ENCODE data around the gene RAI1.

The RAI1 gene

DNA sequence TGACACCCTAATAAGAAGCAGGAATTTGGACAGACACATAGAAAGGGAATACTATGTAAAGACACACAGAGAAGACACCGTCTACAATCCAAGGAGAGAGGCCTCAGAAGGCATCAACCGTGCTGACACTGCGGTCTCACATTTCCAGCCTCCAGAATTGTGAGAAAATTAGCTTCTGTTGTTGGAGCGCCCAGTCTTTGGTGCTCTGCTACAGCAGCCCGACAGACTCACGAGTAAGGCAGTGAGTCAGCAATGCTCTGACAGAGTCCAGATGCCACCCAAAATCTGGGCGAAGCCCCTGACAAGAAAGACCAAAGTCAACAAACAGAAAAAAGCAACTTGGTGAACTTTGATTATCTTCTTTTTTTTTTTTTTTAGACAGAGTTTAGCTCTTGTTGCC, 32.5 kb upstream of the RAI1 start:
- Mint-ChIP-seq H3K36me3 (ENCODE audit: insufficient read depth) (no peaks in the 10 kb centered on the region), H3K4me3 (no peak overlapping the region), H3K27me3 (no peaks in the 10 kb centered on the region), H3K4me1 (no peaks in the 10 kb centered on the region), H3K27ac (ENCODE audit: low read depth) (no peak overlapping the region), H3K9me3 (no peaks in the 10 kb centered on the region)
- DNase-seq (ENCODE audit: low spot score in 2 of 2) (no peak), ATAC-seq (replicated peaks; ENCODE audit: extremely low read depth, poor library complexity, severe bottlenecking) (no peak)

DNA sequence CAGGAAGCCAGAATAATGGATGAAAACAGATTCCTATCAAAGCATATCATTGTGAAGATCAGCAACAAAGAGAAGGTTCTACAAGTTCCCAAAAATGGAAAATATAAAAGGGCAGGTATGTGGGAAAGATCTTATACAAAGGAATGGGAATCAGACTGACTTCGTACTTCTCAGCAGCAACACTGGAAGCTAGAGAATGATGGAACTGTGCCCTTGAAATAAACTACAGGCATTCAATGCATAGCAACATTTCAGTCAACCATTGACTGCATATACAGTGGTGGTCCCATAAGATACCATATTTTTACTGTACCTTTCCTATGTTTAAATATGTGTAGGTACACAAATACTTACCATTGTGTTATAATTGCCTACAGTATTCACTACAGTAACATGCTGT, 30.3 kb upstream of the RAI1 start:
- no peaks in the 10 kb centered on the region for H3K4me1 Mint-ChIP-seq
- no peaks in the 10 kb centered on the region for H3K36me3 Mint-ChIP-seq (ENCODE audit: insufficient read depth)
- H3K27ac Mint-ChIP-seq (ENCODE audit: low read depth), result no peak overlapping the region
- no peaks in the 10 kb centered on the region for H3K27me3 Mint-ChIP-seq
- no peak for DNase-seq (ENCODE audit: low spot score in 2 of 2)
- ATAC-seq (replicated peaks; ENCODE audit: extremely low read depth, poor library complexity, severe bottlenecking), result no peak
- no peak overlapping the region for H3K4me3 Mint-ChIP-seq
- no peaks in the 10 kb centered on the region for H3K9me3 Mint-ChIP-seq

DNA sequence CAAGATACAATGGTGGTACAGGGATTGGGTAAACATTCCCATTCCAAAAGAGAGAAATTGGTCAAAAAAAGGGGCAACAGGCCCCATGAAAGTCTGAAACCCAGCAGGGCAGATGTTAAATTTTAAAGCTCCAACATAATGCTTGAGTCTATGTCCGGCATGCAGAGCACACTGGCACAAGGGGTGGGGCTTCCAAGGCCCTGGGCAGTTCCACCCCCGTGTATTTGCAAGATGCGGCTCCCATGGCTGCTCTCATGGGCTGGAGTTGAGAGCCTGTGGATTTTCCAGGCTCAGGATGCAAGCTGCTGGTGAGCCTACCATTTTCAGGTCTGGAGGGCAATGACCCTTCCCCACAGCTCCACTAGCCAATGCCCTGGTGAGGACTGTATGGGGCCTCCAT, 27.9 kb upstream of the RAI1 start:
- H3K4me3 Mint-ChIP-seq, result no peak overlapping the region
- ATAC-seq (replicated peaks; ENCODE audit: extremely low read depth, poor library complexity, severe bottlenecking), result no peak
- H3K36me3 Mint-ChIP-seq (ENCODE audit: insufficient read depth), result no peaks in the 10 kb centered on the region
- no peaks in the 10 kb centered on the region for H3K27me3 Mint-ChIP-seq
- DNase-seq (ENCODE audit: low spot score in 2 of 2), result no peak
- H3K27ac Mint-ChIP-seq (ENCODE audit: low read depth), result no peak overlapping the region
- no peaks in the 10 kb centered on the region for H3K4me1 Mint-ChIP-seq
- no peaks in the 10 kb centered on the region for H3K9me3 Mint-ChIP-seq

DNA sequence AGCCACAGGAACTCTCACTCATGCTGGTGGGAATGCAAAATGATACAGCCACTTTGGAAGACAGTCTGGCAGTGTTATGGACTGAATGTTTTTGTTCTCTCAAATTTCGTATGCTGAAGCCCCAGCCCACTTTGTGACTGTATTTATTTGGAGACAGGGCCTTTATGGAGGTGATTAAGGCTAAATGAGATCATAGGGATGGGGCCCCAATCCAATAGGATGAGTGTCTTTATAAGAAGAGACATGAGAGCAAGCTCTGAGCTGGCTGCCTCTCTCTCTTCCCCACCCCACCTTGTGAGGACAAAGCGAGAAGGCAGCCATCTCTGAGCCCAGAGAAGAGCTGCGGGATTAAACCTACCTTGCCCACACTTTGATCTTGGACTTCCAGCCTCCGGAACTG, 21.9 kb upstream of the RAI1 start:
- Mint-ChIP-seq H3K4me3 (no peak overlapping the region), H3K9me3 (peaks cover 10% of the 10 kb centered on the region), H3K27me3 (no peaks in the 10 kb centered on the region), H3K27ac (ENCODE audit: low read depth) (no peak overlapping the region), H3K4me1 (peaks cover 15% of the 10 kb centered on the region), H3K36me3 (ENCODE audit: insufficient read depth) (peaks cover 6% of the 10 kb centered on the region)
- ATAC-seq (replicated peaks; ENCODE audit: extremely low read depth, poor library complexity, severe bottlenecking), result no peak
- no peak for DNase-seq (ENCODE audit: low spot score in 2 of 2)

DNA sequence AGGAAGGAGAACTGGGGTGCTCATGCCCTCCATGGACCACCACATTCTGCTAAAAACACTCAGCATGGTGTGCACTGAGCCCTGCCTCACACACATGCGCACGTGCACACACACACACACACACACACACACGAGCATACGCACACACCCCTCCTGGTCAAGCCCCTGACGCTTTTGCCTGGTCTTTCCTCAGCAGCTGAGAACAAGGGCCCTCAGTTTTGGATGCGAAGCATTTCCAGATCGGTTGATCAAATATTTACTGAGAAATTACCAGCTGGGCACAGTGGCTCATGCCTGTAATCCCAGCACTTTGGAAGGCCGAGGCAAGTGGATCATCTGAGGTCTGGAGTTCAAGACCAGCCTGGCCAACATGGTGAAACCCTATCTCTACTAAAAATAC, 20.1 kb upstream of the RAI1 start:
- ATAC-seq (replicated peaks; ENCODE audit: extremely low read depth, poor library complexity, severe bottlenecking), result no peak
- Mint-ChIP-seq H3K36me3 (ENCODE audit: insufficient read depth) (peaks cover 6% of the 10 kb centered on the region), H3K4me3 (no peak overlapping the region), H3K4me1 (peaks cover 15% of the 10 kb centered on the region), H3K27ac (ENCODE audit: low read depth) (peak overlapping the region; percentile 57), H3K27me3 (no peaks in the 10 kb centered on the region), H3K9me3 (peaks cover 10% of the 10 kb centered on the region)
- DNase-seq (ENCODE audit: low spot score in 2 of 2), result no peak

DNA sequence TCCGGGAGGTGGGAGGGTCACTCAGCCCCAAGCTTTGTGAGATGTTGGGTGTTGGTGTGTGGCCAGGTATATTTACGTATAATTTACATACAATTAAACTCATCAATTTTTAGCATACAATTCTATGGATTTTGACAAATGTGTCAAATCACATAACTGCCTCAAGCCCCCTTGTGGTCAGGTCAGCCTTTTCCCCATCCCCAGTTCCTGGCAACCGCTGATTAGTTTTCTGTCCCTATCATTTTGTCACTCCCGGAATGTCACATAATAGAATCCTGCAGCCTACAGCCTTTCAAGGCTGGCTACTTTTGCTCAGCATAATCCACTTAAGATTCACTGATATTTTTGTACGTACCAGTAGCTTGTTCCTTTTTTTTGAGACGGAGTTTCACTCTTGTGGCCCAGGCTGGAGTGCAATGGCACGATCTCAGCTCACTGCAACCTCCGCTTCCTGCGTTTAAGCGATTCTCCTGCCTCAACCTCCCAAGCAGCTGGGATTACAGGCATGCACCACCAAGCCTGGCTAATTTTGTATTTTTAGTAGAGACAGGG, 19.3 kb upstream of the RAI1 start:
- no peak for DNase-seq (ENCODE audit: low spot score in 2 of 2)
- peaks cover 10% of the 10 kb centered on the region for H3K9me3 Mint-ChIP-seq
- peak overlapping the region; percentile 86 for H3K27ac Mint-ChIP-seq (ENCODE audit: low read depth)
- H3K27me3 Mint-ChIP-seq, result no peaks in the 10 kb centered on the region
- H3K4me3 Mint-ChIP-seq, result no peak overlapping the region
- peaks cover 15% of the 10 kb centered on the region for H3K4me1 Mint-ChIP-seq
- ATAC-seq (replicated peaks; ENCODE audit: extremely low read depth, poor library complexity, severe bottlenecking), result no peak
- peaks cover 6% of the 10 kb centered on the region for H3K36me3 Mint-ChIP-seq (ENCODE audit: insufficient read depth)

DNA sequence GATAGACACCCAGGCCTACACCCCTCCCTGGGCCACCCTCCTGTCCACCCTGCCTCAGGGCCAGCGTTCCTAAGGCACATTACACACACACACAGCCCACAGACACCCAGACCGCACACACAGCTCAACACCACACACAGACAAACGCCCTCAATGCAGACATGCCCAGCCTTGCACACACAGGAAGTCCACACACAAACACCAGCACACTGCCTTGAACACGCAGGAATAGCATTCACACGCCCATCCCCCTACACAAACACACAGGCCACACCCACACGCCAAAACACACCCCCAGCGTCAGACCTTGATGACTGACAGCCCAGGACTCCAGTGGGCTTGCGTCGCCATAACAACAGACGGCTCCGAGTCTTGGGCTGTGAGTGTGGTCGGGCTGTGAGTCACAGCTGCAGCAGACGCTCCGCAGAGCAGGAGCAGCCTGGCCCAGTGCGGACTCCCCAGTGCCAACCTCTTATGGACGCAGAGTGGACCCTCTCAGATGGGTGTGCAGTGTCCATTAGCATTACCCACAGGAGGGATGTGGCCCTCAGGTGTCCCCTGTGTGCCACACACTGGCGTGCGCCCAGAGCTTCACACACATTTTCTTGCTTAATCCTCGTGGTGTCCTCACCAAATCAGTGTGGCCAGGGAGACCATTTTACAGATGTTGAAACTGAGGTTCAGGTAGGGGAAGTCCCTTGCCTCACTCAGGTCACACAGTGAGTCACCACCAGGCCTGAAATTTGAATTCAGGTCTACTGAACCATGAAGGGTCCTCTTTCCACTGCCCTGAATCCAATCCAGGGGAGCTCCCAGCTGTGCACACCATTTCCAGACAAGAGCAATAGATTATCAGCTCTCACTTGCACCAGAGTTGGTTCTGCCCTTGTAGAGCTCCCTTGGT, 17.8 kb upstream of the RAI1 start:
- peak overlapping the region; percentile 35 for H3K4me3 Mint-ChIP-seq
- H3K27me3 Mint-ChIP-seq, result no peaks in the 10 kb centered on the region
- DNase-seq (ENCODE audit: low spot score in 2 of 2), result peak; percentile 68 to 92
- H3K27ac Mint-ChIP-seq (ENCODE audit: low read depth), result peak overlapping the region; percentile 86
- H3K36me3 Mint-ChIP-seq (ENCODE audit: insufficient read depth), result peaks cover 6% of the 10 kb centered on the region
- H3K9me3 Mint-ChIP-seq, result peaks cover 10% of the 10 kb centered on the region
- ATAC-seq (replicated peaks; ENCODE audit: extremely low read depth, poor library complexity, severe bottlenecking), result peak; percentile 95
- peaks cover 15% of the 10 kb centered on the region for H3K4me1 Mint-ChIP-seq

DNA sequence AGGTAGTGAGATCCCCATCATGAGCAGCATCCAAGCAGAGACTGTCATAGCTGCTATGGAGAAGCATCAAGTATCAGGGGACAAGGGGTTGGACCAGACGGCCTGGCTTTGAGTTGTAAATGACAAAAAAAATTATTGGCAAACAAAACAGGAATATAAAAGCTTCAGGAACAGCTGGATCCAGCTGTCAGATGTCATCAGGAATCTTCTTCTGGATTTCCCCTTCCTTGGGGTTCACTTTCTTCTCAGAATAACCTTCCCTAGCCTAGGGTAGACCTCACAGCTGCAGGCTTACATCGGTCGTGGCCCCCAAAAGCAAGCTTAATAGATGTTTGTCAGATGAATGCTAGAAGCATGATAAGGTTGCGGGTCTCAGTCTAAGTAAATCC, 17.2 kb upstream of the RAI1 start:
- peaks cover 6% of the 10 kb centered on the region for H3K9me3 Mint-ChIP-seq
- DNase-seq (ENCODE audit: low spot score in 2 of 2), result no peak
- peak overlapping the region; percentile 35 for H3K4me3 Mint-ChIP-seq
- H3K4me1 Mint-ChIP-seq, result peaks cover 15% of the 10 kb centered on the region
- peaks cover 6% of the 10 kb centered on the region for H3K36me3 Mint-ChIP-seq (ENCODE audit: insufficient read depth)
- no peak for ATAC-seq (replicated peaks; ENCODE audit: extremely low read depth, poor library complexity, severe bottlenecking)
- H3K27me3 Mint-ChIP-seq, result no peaks in the 10 kb centered on the region
- H3K27ac Mint-ChIP-seq (ENCODE audit: low read depth), result peak overlapping the region; percentile 86

DNA sequence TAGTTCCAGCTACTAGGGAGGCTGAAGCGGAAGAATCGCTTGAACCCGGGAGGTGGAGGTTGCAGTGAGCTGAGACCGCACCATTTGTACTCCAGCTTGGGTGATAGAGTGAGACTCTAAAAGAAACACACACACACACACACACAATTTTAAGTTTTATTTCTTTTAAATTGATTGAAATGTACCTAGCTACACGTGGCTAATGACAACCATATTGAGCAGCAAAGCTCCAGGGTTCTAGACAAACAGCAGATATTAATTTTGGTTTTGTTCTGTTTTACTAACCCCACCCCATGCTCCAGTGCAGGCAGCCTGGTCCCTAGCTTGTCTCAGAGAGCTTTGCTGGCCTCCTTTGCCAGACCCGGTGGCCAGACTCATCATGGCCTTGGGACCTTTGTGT, 16.0 kb upstream of the RAI1 start:
- H3K27ac Mint-ChIP-seq (ENCODE audit: low read depth), result no peak overlapping the region
- peaks cover 6% of the 10 kb centered on the region for H3K36me3 Mint-ChIP-seq (ENCODE audit: insufficient read depth)
- no peaks in the 10 kb centered on the region for H3K9me3 Mint-ChIP-seq
- H3K27me3 Mint-ChIP-seq, result no peaks in the 10 kb centered on the region
- peaks cover 15% of the 10 kb centered on the region for H3K4me1 Mint-ChIP-seq
- ATAC-seq (replicated peaks; ENCODE audit: extremely low read depth, poor library complexity, severe bottlenecking), result no peak
- no peak overlapping the region for H3K4me3 Mint-ChIP-seq
- no peak for DNase-seq (ENCODE audit: low spot score in 2 of 2)

DNA sequence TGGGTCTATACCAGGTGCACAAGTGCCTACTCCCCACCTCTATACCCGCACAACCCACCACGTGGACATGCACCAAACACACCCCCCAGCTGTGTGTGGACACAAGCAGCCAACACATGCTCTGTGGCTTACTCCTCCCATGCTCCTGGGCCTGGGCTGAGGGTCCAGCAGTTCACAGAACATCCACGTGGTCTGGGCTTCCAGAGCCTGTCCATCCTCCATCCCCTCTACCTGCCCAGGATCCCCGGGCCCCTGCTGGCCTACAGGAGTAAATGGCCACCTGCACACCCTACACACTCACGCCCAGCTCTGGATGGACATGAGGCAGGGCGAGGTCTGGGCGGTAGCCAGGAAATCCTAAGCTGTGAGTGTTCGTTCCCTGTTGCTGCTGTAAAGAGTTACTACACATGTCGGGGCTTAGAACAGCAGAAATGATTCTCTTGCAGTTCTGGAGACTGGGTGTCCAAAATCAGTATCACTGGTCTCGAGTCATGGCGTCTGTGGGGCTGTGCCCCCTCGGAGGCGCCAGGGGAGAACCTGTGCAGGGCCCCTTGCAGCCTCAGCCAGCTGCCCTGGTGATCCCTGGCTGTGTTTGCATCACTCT, 15.0 kb upstream of the RAI1 start:
- no peak overlapping the region for H3K27ac Mint-ChIP-seq (ENCODE audit: low read depth)
- no peak for ATAC-seq (replicated peaks; ENCODE audit: extremely low read depth, poor library complexity, severe bottlenecking)

DNA sequence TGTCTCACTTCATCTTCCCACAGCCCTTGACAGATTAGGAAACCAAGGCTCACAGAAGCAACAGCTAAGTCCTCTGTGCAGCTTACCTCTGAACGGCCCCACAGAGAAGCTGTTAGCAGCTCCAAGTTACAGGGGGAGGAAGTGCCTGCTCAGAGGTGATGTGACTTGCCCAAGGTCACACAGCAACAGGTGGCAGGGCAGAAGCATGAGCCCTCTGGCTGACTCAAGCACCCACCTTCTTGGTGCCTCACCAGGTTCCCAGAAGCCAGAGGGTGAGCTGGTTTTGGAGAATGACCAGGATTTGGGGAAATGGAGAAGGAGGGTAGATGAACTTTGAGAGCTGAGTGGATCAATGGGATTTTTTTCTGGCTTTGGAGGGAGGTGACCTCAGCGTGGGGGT, 14.0 kb upstream of the RAI1 start:
- H3K9me3 Mint-ChIP-seq, result no peaks in the 10 kb centered on the region
- peaks cover 6% of the 10 kb centered on the region for H3K36me3 Mint-ChIP-seq (ENCODE audit: insufficient read depth)
- no peak overlapping the region for H3K27ac Mint-ChIP-seq (ENCODE audit: low read depth)
- ATAC-seq (replicated peaks; ENCODE audit: extremely low read depth, poor library complexity, severe bottlenecking), result no peak
- no peak overlapping the region for H3K4me3 Mint-ChIP-seq
- peaks cover 15% of the 10 kb centered on the region for H3K4me1 Mint-ChIP-seq
- no peaks in the 10 kb centered on the region for H3K27me3 Mint-ChIP-seq
- DNase-seq (ENCODE audit: low spot score in 2 of 2), result no peak

More for the DNA sequence above, 15.0 kb upstream of the RAI1 start:
- no peak overlapping the region for H3K4me3 Mint-ChIP-seq
- no peaks in the 10 kb centered on the region for H3K27me3 Mint-ChIP-seq
- no peaks in the 10 kb centered on the region for H3K9me3 Mint-ChIP-seq
- peaks cover 15% of the 10 kb centered on the region for H3K4me1 Mint-ChIP-seq
- no peak for DNase-seq (ENCODE audit: low spot score in 2 of 2)
- peaks cover 6% of the 10 kb centered on the region for H3K36me3 Mint-ChIP-seq (ENCODE audit: insufficient read depth)

DNA sequence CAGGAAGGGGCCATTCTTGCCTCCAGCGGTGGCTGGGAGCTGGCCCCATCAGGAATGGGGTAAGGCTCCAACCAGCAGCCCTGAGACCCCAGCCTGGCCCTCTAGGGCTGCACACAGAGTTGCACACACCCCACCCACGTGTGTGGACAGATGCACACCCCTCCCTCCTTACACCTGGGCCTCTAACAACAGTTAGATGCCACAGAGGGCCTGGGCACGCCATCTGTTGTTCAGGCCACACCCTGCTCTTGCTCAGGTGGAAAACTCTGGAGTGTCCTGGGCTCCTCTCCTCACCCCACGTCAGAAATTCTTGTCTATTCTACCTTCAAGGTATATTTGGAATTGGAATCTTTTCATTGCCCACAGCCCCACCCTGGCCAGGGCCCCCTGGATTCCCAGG, 13.3 kb upstream of the RAI1 start:
- Mint-ChIP-seq H3K27ac (ENCODE audit: low read depth) (no peak overlapping the region), H3K36me3 (ENCODE audit: insufficient read depth) (peaks cover 9% of the 10 kb centered on the region)
- no peak for ATAC-seq (replicated peaks; ENCODE audit: extremely low read depth, poor library complexity, severe bottlenecking)

DNA sequence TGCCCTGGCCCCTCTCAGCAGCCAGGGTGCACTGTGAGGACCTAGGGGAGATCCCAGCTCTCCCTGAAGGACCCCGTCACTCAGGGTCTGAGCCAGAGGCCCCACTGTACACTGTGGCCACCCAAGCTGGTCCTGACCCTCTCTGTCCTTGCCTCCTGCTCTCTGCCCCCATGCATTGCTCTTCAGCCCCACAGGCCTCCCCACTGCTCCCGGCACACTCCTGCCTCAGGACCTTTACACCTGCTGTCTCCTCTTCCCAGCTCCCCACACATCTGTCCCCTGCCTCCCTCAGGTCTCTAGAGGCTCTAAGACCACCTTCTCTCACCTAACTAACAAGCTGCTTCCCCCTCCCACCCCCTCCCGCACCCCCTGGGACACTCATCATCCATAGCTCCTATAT, 12.9 kb upstream of the RAI1 start:
- Mint-ChIP-seq H3K4me3 (no peak overlapping the region), H3K36me3 (ENCODE audit: insufficient read depth) (peaks cover 6% of the 10 kb centered on the region), H3K4me1 (peaks cover 14% of the 10 kb centered on the region), H3K27me3 (peaks cover 8% of the 10 kb centered on the region), H3K27ac (ENCODE audit: low read depth) (no peak overlapping the region), H3K9me3 (no peaks in the 10 kb centered on the region)
- no peak for DNase-seq (ENCODE audit: low spot score in 2 of 2)
- ATAC-seq (replicated peaks; ENCODE audit: extremely low read depth, poor library complexity, severe bottlenecking), result no peak

More for the DNA sequence above, 13.3 kb upstream of the RAI1 start:
- no peak overlapping the region for H3K4me3 Mint-ChIP-seq
- H3K4me1 Mint-ChIP-seq, result peaks cover 18% of the 10 kb centered on the region
- H3K9me3 Mint-ChIP-seq, result no peaks in the 10 kb centered on the region
- peaks cover 6% of the 10 kb centered on the region for H3K27me3 Mint-ChIP-seq
- DNase-seq (ENCODE audit: low spot score in 2 of 2), result no peak
